HEK293T (cell line): ENCODE results near the gene COLGALT1.
"Not testable (repeated sequence)": the region's sequence is repeated elsewhere in the genome, so short reads cannot be mapped to it uniquely, and the experiment has no call there.

ENCODE experiments used
- BHLHE40 ChIP-seq: fragments of 450-650 bp; IDR thresholded peaks from 2 replicates; pipeline ENCODE4 v1.6.1; 2016; ENCODE audit warnings: mild to moderate bottlenecking, moderate library complexity, borderline replicate concordance
- CTBP1 ChIP-seq: fragments of 450-650 bp; IDR thresholded peaks from 2 replicates; pipeline ENCODE4 v1.6.1; 2016; ENCODE audit warnings: borderline replicate concordance
- ELF4 ChIP-seq: fragments of 450-650 bp; IDR thresholded peaks from 2 replicates; pipeline ENCODE4 v1.6.1; 2017; ENCODE audit warnings: antibody characterized with exemption
- FOXK2 ChIP-seq: fragments of 450-650 bp; IDR thresholded peaks from 2 replicates; pipeline ENCODE4 v1.6.1; 2016; ENCODE audit warnings: mild to moderate bottlenecking
- FOXM1 ChIP-seq: fragments of 450-650 bp; IDR thresholded peaks from 2 replicates; pipeline ENCODE4 v1.6.1; 2017; ENCODE audit warnings: mild to moderate bottlenecking, borderline replicate concordance
- LEF1 ChIP-seq: fragments of 450-650 bp; IDR thresholded peaks from 2 replicates; pipeline ENCODE4 v1.6.1; 2017; ENCODE audit warnings: mild to moderate bottlenecking, borderline replicate concordance
- NFRKB ChIP-seq: fragments of 450-650 bp; IDR thresholded peaks from 2 replicates; pipeline ENCODE4 v1.6.1; 2016; ENCODE audit warnings: mild to moderate bottlenecking, moderate library complexity
- SP1 ChIP-seq: fragments of 450-650 bp; IDR thresholded peaks from 2 replicates; pipeline ENCODE4 v1.6.1; 2017
- SUZ12 ChIP-seq: fragments of 450-650 bp; IDR thresholded peaks from 2 replicates; pipeline ENCODE4 v1.6.1; 2016; ENCODE audit warnings: mild to moderate bottlenecking

DNA sequence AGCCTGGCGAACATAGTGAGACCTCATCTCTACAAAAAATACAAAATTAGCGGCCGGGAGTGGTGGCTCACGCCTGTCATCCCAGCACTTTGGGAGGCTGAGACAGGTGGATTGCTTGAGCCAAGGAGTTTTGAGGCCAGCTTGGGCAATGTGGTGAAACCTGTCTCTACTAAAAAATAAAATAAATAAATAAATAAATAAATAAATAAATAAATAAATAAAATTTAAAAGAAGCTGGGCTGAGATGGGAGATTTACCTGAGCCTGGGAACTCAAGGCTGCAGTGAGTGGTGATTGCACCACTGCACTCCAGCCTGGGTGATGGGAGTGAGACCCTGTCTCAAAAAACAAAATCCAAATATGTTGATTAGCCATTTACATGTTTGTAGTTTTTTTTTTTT lies 2.7 kb upstream of the COLGALT1 start:
- TF ChIP-seq FOXM1, SP1, NFRKB, CTBP1, SUZ12, BHLHE40, ELF4, FOXK2, LEF1: not testable (repeated sequence)
